PC-9 (cell line): ENCODE results near the gene ACSL6. TPM values are rescaled to one million over a fixed set of nuclear protein-coding genes. Genes with fewer than 3 reads are reported as not detected.
"Not testable (repeated sequence)": the region's sequence is repeated elsewhere in the genome, so short reads cannot be mapped to it uniquely, and the experiment has no call there.

ENCODE experiments used
- BruUV-seq: library from RNA; stranded (reverse); fragments of 400-500 nt; replicated peaks from 2 replicates; lab custom pipeline; 2021; lab: Mats Ljungman, UMichigan
- CTCF ChIA-PET: fragments of 300-600 bp; sonication (Branson Sonifier 250); formaldehyde crosslinking; loops from one replicate; lab custom pipeline; 2022; ENCODE audit warnings: antibody characterized with exemption; lab: Charles Lee
- POLR2A ChIA-PET: fragments of 300-600 bp; sonication (Branson Sonifier 250); formaldehyde crosslinking; loops from one replicate; lab custom pipeline; 2022; ENCODE audit warnings: antibody characterized with exemption; ENCODE audit not compliant: unreplicated experiment; lab: Charles Lee
- DNase-seq, 2 experiments: peaks; one replicate each; pipeline versions ENCODE4 v3.0.0 to v3.0.0-alpha.2; 2015 to 2022; ENCODE audit warnings: mixed read lengths in 1 of 2
- H2AFZ ChIP-seq: fragments of 200-600 bp; sonication (generic); 2 replicates; pipeline ENCODE4 v1.8.1; 2017; ENCODE audit warnings: antibody characterized with exemption
- H3F3A ChIP-seq: fragments of 200-600 bp; sonication (generic); 2 replicates; pipeline ENCODE4 v1.8.1; 2017; ENCODE audit warnings: antibody characterized with exemption, mild to moderate bottlenecking, low read depth; ENCODE audit not compliant: insufficient read depth
- H3K27ac ChIP-seq: fragments of 200-600 bp; sonication (generic); 2 replicates; pipeline ENCODE4 v1.6.1; 2016; ENCODE audit warnings: mixed run types
- H3K27me3 ChIP-seq: fragments of 200-600 bp; sonication (generic); 2 replicates; pipeline ENCODE4 v1.6.1; 2016; ENCODE audit warnings: low read depth, mixed run types; ENCODE audit not compliant: insufficient read depth
- H3K36me3 ChIP-seq: fragments of 200-600 bp; sonication (generic); 2 replicates; pipeline ENCODE4 v1.6.1; 2016; ENCODE audit warnings: low read depth, mixed run types
- H3K4me1 ChIP-seq: fragments of 200-600 bp; sonication (generic); replicated peaks from 2 replicates; pipeline ENCODE4 v1.6.1; 2016; ENCODE audit warnings: mixed run types; ENCODE audit not compliant: insufficient read depth
- H3K4me2 ChIP-seq: fragments of 200-600 bp; sonication (generic); 2 replicates; pipeline ENCODE4 v1.6.1; 2017; ENCODE audit warnings: mixed run types
- H3K4me3 ChIP-seq: fragments of 200-600 bp; sonication (generic); 2 replicates; pipeline ENCODE4 v1.6.1; 2016; ENCODE audit warnings: mixed run types
- H3K79me2 ChIP-seq: fragments of 200-600 bp; sonication (generic); 2 replicates; pipeline ENCODE4 v1.6.1; 2017; ENCODE audit warnings: low read depth, mixed run types
- H3K9me2 ChIP-seq: fragments of 200-600 bp; sonication (generic); 2 replicates; pipeline ENCODE4 v1.8.1; 2017; ENCODE audit warnings: mild to moderate bottlenecking; ENCODE audit not compliant: insufficient read depth
- H3K9me3 ChIP-seq: fragments of 200-600 bp; sonication (generic); 2 replicates; pipeline ENCODE4 v1.8.1; 2016; ENCODE audit warnings: low read depth; ENCODE audit not compliant: insufficient read depth
- H4K20me1 ChIP-seq: fragments of 200-600 bp; sonication (generic); 2 replicates; pipeline ENCODE4 v1.8.1; 2017; ENCODE audit not compliant: insufficient read depth
- EZH2 ChIP-seq: fragments of 200-600 bp; sonication (generic); IDR thresholded peaks from 2 replicates; pipeline ENCODE4 v1.8.0; 2017; ENCODE audit warnings: antibody characterized with exemption, low read depth
- intact Hi-C: fragments of 100-400 bp; cut with micrococcal nuclease; formaldehyde crosslinking; loops from one replicate; pipeline ENCODE4 v1.10.0; 2022; ENCODE audit not compliant: unreplicated experiment
- total RNA-seq: library from RNA; stranded (reverse); gene quantifications from 2 replicates; pipeline ENCODE4 v1.2.3, GENCODE V29; 2021
- TF ChIP-seq, protein P1 (sequence below): fragments of 200-600 bp; sonication (generic); conservative IDR thresholded peaks from 2 replicates; pipeline ENCODE4 v1.6.1; 2017; ENCODE audit warnings: mixed run types, antibody characterized with exemption, mild to moderate bottlenecking, moderate library complexity

ACSL6 gene
- total RNA-seq, 1 experiment from 2014 or later: not detected

DNA sequence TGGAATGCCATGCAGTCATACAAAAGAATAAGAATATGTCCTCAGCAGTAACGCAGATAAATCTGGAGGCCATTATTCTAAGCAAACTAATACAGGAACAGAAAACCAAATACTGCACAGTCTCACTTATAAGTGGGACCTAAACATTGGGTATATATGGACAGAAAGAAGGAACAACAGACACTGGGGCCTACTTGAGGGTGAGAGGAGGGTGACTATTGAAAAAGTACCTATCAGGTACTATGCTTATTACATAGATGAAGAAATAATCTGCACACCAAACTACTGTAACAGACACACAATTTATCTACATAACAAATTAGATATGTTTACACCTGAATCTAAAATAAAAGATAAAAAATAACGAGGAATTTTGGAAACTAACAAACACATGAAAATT is 104.8 kb downstream of the ACSL6 start:
- no TSS peak for BruUV-seq
- peaks cover 8% of the 10 kb centered on the region; the same call in 1 of the 2 replicates for H3K27me3 ChIP-seq

DNA sequence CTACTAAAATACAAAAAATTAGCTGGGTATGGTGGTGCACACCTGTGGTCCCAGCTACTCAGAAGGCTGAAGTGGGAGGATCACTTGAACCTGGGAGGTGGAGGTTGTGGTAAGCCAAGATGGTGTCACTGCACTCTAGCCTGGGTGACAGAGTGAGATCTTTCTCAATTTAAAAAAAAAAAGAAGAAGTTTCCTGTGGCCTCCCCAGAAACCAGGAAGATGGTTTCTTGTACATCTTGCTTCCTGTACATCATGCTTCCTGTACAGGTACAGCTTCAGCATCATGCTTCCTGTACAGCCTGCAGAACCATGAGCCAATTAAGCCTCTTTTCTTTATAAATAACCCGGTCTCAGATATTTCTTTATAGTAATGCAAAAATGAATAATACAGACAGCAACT is 109.2 kb downstream of the ACSL6 start:
- H3F3A ChIP-seq, H3K4me3 ChIP-seq, H3K36me3 ChIP-seq, H3K27ac ChIP-seq, BruUV-seq, H4K20me1 ChIP-seq, intact Hi-C loops, H3K79me2 ChIP-seq, POLR2A ChIA-PET, DNase-seq, H3K9me3 ChIP-seq, H3K4me2 ChIP-seq, H3K9me2 ChIP-seq, H2AFZ ChIP-seq, H3K4me1 ChIP-seq, CTCF ChIA-PET: not testable (repeated sequence)
- H3K27me3 ChIP-seq: peaks cover 23% of the 10 kb centered on the region

More for the DNA sequence above, 104.8 kb downstream of the ACSL6 start:
- no peaks in the 10 kb centered on the region for H3F3A ChIP-seq
- H3K4me1 ChIP-seq: no peaks in the 10 kb centered on the region
- ChIA-PET POLR2A (no interaction called here), CTCF (no interaction called here)
- intact Hi-C loops: no loop called here
- H3K9me3 ChIP-seq: no peaks in the 10 kb centered on the region
- DNase-seq: no peak
- no peaks in the 10 kb centered on the region for H3K36me3 ChIP-seq
- H2AFZ ChIP-seq: no peak overlapping the region
- no peak overlapping the region for H3K4me2 ChIP-seq
- H4K20me1 ChIP-seq: no peaks in the 10 kb centered on the region
- H3K27ac ChIP-seq: no peak overlapping the region
- H3K79me2 ChIP-seq: no peaks in the 10 kb centered on the region
- no peak overlapping the region for H3K4me3 ChIP-seq
- TF ChIP-seq, protein P1, sequence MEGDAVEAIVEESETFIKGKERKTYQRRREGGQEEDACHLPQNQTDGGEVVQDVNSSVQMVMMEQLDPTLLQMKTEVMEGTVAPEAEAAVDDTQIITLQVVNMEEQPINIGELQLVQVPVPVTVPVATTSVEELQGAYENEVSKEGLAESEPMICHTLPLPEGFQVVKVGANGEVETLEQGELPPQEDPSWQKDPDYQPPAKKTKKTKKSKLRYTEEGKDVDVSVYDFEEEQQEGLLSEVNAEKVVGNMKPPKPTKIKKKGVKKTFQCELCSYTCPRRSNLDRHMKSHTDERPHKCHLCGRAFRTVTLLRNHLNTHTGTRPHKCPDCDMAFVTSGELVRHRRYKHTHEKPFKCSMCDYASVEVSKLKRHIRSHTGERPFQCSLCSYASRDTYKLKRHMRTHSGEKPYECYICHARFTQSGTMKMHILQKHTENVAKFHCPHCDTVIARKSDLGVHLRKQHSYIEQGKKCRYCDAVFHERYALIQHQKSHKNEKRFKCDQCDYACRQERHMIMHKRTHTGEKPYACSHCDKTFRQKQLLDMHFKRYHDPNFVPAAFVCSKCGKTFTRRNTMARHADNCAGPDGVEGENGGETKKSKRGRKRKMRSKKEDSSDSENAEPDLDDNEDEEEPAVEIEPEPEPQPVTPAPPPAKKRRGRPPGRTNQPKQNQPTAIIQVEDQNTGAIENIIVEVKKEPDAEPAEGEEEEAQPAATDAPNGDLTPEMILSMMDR: no peak
- no peak for TF ChIP-seq EZH2
- 0 out of 2 replicates have a peak, but pooled peaks cover 5% of the 10 kb centered on the region for H3K9me2 ChIP-seq

Other genes with a start within 250 kb of the ACSL6 start
- 20.4 and 23.5 TPM in 2 replicates for gene FNIP1, start 214.6 kb downstream of the ACSL6 start, total RNA-seq
- not detected in 2 replicates for gene MEIKIN, start 66.0 kb downstream of the ACSL6 start, total RNA-seq
- not detected in 2 replicates for gene IL3, start 49.0 kb upstream of the ACSL6 start, total RNA-seq
- gene CSF2, start 62.1 kb upstream of the ACSL6 start, total RNA-seq: not detected in 2 replicates
- gene P4HA2, start 216.2 kb upstream of the ACSL6 start, total RNA-seq: 21.7 and 24.0 TPM in 2 replicates
- 35.8 and 47.2 TPM in 2 replicates for gene PDLIM4, start 246.0 kb upstream of the ACSL6 start, total RNA-seq